NCI-H2227 (cell line): ENCODE data around the gene PTPN2.

ENCODE experiments used
- DNase-seq: peaks from one replicate; lab custom pipeline; 2025; ENCODE audit not compliant: unreplicated experiment; lab: John Stamatoyannopoulos, UW

PTPN2 gene

DNA sequence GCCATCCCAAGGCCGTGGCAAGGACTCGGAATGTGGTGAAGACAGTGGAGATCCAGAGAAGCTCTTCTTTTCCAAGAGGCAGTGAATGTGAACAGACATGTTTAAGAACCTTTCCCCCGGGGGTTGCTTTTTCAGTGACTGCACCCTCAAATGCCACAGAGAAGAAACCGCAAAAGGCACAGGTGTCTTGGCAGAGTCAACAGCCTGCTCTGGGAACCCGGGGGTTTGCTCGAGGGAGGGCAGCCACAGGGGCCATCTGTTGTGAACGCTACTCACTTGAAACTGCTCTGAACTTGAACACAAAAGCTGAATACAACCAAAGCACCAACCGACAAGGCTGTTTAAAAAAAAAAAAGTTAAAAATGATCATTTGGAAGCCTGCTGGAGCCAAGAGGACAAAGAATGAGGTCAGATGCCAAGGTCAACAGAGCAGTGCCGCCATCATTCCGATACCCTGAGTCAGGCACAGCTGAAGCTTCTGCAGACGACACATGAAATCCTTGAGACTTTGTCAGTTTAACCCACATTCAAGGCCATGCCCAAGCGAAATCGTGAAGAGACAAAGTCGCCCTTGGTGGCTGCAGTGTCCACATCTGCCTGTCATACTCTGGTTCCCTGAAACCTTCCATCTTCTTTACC is 133.8 kb downstream of the PTPN2 start:
- DNase-seq, result no peak

- DNase-seq, result no peak
These were observed 134.9 kb downstream of the PTPN2 start for GRCh38 chr18:12749121-12749520.

DNA sequence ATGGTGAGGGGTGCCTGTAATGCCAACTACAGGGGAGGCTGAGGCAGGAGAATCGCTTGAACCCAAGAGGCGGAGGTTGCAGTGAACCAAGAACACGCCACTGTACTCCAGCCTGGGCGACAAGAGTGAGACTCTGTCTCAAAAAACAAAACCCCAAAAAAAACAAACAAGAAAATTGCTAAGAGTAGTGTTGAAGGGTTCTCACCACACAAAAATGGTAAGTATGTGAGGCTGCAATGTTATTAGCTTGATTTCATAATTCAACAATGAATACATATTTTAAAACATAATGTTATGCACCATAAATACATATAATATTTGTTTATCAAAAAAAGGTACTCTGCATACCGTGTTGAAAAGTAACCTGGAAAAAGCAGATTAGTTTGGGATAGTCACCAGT is 135.4 kb downstream of the PTPN2 start:
- no peak for DNase-seq

GRCh38 chr18:12747530-12748315 is 136.3 kb downstream of the PTPN2 start:
- no peak for DNase-seq

DNA sequence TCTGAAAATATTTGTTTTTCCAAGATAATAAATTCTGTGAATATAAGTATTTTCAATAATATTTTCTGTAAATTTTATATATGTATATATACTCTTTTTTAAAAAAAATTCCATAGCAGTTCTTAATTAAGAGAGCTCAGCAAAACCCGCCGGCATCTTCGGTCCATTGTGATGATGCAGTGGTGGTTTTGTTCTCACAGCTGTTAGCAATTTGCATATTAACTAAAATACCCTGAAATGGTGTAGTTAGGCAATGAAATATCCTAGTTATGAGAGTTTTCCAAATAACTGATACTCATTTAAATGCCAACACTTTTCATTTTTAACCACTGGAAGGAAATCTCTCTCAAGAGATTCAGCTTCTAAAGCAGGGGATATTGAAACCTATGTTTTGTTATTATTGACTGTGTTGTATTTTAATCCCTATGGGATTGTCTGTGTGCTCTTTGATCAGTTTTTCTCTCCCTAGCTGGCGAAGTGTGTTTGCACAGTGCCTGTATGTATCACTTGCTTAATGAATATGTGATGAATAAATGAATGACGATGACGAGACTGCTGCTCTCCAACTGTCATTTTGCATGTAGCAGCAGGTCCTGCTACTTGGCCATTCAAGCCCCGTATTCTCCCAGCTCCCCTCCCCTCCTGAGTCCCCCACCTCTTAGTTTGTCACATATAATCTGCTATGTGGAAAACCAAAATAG is 138.8 kb downstream of the PTPN2 start:
- no peak for DNase-seq

- DNase-seq, result peak; percentile 39
These were observed 139.9 kb downstream of the PTPN2 start for GRCh38 chr18:12744103-12744502.

DNA sequence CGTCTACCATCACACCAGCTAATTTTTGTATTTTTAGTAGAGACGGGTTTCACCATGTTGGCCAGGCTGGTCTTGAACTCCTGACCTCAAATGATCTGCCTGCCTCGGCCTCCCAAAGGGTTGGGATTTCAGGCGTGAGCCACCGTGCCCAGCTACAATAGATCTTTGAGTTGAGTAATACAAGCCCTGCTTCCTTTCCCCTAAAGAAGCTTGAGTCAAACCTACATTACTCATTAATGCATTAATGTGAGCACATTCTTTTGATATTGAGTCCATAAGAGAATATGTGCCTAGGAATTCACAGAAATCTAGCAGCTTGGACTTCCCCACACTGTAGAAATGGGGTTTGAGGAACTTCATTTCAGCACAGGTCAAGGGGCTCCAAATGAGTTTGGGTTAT is 141.6 kb downstream of the PTPN2 start:
- no peak for DNase-seq
